Omental fat pad (tissue), 4 donors: ENCODE measurements around the gene FANCG. TPM values are rescaled to one million over a fixed set of nuclear protein-coding genes. Genes with fewer than 3 reads are reported as not detected.

Source experiments
- ATAC-seq: fragments of 150-250 bp; one replicate; pipeline ENCODE4 v1.9.1; 2016; ENCODE audit warnings: mild to moderate bottlenecking, moderate library complexity; ENCODE audit not compliant: low FRiP score
- DNase-seq: peaks from one replicate; pipeline ENCODE4 v3.0.0-alpha.2; 2019; ENCODE audit warnings: low spot score
- total RNA-seq, 4 donors: library from RNA; depleted of rRNA; stranded (reverse); fragments of >200 nt; gene quantifications; one replicate each; pipeline ENCODE4 v1.1.0, GENCODE V29; 2016
- TF ChIP-seq, protein P1 (sequence below), 3 donors: fragments of 450-650 bp; IDR thresholded peaks; one replicate each; pipeline ENCODE4 v1.5.1; 2016 to 2017; ENCODE audit warnings: antibody characterized with exemption in 3 of 3, mild to moderate bottlenecking in 3 of 3, moderate library complexity in 2 of 3

FANCG gene
- total RNA-seq, 4 donors from 2014 or later: 8.1 to 20.0 (median 14.1) TPM

DNA sequence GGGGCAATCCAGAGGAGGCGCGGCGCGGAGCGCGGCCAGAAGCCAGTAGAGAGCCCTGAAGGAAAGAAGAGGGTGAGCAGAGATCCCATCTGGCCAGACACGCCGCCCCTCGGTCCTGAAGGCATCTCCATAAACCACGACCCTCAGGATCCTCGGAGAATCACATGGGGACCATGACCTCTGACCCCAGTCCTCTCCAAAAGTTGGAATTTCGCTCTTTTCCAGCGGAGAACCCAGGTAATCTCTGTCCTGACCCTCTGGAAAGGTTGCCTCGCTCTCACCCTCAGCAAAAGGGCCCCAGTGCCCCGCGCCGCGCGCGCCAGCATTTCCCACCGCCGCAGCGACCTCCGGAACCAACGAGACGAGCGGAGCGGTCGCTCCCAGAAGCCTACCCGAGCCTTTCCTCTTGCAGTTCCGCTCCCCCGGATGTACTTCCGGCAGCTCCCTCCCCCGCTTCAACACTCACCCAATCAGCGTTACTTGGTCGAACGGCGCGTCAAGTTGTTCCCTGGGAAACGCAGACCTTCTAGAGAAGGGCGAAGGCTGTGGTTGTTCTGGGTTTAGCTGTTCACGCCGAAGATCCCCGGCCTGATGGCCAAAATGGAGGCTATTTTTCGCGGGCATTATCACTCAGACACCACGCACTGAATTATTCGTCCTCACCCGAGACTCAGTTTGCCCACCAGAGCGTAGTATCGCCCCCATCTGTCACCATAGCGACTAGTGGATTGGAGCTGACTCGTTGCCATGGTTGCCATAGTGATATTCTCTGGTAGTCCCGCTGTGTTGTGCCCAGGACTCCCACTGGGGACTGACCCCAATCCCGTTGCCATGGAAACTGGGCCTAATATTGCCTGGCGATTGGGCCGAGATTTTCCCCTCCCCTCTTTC, 23.3 kb upstream of the FANCG start, which contains the start of gene STOML2:
STOML2 (minus strand) TSS at position 363 of the 891 bp plus-strand sequence; CDS start at position 326, 37 bp downstream.
- TF ChIP-seq, protein P1, sequence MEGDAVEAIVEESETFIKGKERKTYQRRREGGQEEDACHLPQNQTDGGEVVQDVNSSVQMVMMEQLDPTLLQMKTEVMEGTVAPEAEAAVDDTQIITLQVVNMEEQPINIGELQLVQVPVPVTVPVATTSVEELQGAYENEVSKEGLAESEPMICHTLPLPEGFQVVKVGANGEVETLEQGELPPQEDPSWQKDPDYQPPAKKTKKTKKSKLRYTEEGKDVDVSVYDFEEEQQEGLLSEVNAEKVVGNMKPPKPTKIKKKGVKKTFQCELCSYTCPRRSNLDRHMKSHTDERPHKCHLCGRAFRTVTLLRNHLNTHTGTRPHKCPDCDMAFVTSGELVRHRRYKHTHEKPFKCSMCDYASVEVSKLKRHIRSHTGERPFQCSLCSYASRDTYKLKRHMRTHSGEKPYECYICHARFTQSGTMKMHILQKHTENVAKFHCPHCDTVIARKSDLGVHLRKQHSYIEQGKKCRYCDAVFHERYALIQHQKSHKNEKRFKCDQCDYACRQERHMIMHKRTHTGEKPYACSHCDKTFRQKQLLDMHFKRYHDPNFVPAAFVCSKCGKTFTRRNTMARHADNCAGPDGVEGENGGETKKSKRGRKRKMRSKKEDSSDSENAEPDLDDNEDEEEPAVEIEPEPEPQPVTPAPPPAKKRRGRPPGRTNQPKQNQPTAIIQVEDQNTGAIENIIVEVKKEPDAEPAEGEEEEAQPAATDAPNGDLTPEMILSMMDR (IDR thresholded peaks at IDR 0.05): no peak
- DNase-seq (peak; percentile 77), ATAC-seq (peak; percentile 95)

DNA sequence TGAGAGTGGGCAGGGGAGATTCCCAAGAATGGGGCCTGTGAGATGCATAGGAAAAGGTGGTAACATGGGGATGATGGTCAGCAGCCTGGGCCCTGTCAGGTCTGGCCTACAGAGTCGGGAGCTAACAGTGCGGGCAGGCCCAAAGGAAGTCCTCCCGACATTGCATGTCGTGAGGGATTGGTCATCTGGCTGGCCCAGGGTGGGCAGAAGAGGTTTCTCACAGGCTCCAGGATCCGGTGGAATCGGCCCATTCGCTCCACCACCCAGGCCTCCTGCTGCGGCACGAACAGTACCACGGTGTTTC, 22.7 kb upstream of the FANCG start:
- TF ChIP-seq, protein P1 (IDR thresholded peaks at IDR 0.05): no peak
- ATAC-seq: peak; percentile 34
- no peak for DNase-seq

DNA sequence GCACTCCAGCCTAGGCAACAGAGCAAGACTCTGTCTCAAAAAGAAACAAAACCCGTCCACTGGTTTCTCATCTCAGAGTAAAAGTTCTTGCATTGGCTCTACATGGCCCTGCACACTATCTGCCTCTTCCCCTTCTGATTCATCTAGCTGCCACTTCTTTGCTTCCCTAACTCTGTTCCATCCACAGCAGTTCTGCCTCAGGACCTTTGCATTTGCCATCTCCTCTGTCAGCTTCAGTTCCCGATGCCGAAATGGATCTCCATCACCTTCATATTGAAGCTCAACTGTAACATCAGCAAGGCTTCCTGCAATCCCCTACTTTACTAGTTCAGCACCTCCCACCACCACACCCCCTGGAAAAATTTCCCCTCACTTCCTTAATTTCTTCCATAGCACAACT, 17.8 kb upstream of the FANCG start:
- ATAC-seq: no peak
- TF ChIP-seq, protein P1 (IDR thresholded peaks at IDR 0.05): no peak
- no peak for DNase-seq

DNA sequence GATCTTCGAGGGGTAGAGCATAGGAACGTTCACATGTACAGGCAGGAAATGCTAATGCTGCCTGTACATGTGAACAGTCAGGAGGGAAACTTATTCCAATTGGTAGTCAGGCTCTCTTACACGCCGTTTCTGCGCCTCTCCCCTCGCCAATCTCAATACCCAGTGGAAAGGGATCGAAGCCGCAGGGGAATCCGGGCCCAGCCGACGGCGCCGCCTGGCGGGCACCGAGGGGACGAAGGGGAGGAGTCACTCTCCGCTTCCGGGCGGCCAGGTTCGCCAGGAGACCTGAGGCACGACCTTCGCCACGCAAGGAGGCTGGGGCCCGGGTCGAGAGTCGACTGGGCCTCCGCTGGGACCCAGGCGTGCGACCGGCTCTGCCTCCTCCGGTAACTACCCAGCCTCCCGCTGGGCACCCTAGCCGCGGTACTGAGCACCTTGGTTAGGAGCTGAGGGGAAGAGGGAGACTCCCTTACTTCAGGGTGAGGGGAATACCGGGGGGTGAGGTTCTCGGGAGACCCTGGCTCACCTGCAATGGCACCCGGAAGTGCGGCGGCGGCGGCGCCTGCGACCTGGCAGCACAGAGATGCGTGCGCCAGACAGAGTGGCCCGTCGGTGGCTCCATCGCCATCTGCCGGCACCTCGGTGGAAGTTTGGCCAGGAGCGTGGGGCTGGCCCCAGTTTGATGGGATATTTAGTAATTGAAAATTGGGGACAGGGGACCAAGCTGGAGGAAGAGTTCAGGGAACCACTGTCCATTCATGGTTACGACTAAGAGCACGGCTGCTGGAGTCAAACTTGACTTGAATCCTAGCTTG, 16.5 kb upstream of the FANCG start, which contains the start of gene PIGO:
PIGO (minus strand) TSS at position 557 of the 815 bp plus-strand sequence. CDS start 1,026 bp downstream, outside the sequence.
- TF ChIP-seq, protein P1 (IDR thresholded peaks at IDR 0.05): peak in 2 of 3 donors; percentile 13 to 86
- DNase-seq (peak; percentile 56), ATAC-seq (peak; percentile 89)

DNA sequence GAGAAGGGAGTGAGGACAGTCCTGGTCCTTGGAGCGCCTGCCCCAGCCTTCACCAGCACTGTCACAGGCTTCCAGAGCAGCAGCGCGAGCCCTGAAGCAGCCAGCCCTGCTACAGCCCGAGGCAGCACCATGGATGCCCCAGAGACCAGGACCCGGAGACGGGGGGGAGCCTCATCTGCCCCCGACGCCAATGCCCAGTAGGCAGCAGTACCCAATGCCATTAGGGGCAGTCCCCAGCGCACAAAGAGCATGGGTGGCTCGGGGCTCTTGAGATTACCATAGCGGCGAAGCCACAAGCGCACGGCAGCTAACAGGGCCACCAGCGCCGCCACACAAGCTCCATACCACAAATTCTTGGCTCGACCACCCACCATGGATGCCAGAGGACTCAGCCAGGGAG, 11.8 kb upstream of the FANCG start:
- DNase-seq: no peak
- ATAC-seq: no peak
- TF ChIP-seq, protein P1 (IDR thresholded peaks at IDR 0.05): no peak

DNA sequence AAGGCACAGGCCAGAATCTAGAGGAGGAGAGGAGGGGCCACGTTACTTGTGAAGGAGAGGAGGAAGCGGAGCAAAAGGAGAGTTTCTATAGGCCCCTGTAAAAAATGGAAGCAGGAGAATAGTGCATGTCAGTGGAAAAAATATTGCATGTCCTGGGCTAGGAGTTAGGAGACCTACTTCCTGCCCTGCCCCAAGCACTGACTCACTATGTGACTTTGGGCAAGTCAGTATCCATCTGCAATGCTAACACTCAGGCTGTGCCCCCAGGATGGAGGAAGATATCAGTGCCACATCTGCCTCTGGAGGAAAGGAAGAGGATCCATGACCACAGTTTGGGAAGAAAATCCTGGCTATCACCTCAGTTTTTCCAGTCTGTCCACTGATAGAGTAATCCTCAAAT, 9.7 kb upstream of the FANCG start:
- TF ChIP-seq, protein P1 (IDR thresholded peaks at IDR 0.05): no peak
- no peak for ATAC-seq
- DNase-seq: no peak
